Measurements from ENCODE around the gene ESRRG.

The ESRRG gene

GRCh38 chr1:216626394-216627067, 96.7 kb downstream of the ESRRG start:
- DNase-seq, result no peak

GRCh38 chr1:216621536-216621935, 101.7 kb downstream of the ESRRG start:
- no peak for DNase-seq

GRCh38 chr1:216617081-216617875, 106.0 kb downstream of the ESRRG start:
- DNase-seq, result no peak

- no peak for DNase-seq
Measured at GRCh38 chr1:216616425-216616824, 106.8 kb downstream of the ESRRG start.

- no peak for DNase-seq
Measured at GRCh38 chr1:216614011-216614934, 109.0 kb downstream of the ESRRG start.

DNA sequence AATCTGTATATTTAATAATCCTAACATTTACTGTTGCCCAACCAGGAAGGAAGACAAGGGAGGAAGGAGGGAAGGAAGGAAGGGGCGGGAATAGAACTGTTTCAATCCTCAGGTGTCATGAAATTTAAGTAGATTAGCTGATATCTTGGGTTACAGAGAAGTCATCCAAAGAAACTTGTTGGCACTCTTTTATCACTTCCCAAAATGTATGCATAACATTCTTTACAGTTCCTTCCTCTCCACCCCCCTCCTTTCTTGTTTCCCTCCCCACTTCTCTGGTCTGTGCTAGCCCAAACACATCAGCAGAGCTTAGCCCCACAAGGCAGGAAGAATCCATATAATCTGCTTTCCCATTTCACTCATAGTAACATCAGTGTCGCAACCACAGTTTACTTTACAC, 110.9 kb downstream of the ESRRG start:
- DNase-seq, result no peak

DNA sequence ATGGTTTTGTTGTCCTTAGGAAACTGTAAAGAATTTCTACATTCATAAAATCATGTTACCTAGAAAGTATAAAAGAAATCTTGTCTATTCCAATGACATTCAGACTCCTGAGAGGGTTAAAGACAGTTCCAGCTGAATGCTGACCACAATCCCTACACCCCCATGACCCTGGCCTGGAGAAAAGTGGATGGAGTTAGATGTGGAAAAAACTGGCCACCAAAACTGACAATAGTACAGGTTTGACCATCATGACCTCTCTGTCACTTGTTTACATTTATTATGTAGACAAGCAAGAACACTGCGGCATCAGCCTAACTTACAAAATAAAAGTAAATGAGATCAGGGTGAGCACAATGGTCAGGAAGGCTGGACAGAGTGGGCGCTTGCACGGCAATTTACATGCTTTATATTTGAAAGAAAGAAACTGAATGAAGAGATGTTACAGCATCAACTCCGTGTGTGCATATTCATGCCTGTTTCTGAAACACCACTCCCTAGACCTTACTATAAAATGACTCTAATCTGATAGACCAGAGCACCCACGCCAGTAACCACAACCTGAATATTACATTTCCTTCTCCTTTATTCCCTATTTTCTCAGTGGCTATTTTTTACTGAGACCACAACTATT, 116.0 kb downstream of the ESRRG start:
- DNase-seq, result no peak

- no peak for DNase-seq
Measured at GRCh38 chr1:216606047-216606637, 117.1 kb downstream of the ESRRG start.

- DNase-seq, result no peak
Measured at GRCh38 chr1:216604771-216605170, 118.5 kb downstream of the ESRRG start.

DNA sequence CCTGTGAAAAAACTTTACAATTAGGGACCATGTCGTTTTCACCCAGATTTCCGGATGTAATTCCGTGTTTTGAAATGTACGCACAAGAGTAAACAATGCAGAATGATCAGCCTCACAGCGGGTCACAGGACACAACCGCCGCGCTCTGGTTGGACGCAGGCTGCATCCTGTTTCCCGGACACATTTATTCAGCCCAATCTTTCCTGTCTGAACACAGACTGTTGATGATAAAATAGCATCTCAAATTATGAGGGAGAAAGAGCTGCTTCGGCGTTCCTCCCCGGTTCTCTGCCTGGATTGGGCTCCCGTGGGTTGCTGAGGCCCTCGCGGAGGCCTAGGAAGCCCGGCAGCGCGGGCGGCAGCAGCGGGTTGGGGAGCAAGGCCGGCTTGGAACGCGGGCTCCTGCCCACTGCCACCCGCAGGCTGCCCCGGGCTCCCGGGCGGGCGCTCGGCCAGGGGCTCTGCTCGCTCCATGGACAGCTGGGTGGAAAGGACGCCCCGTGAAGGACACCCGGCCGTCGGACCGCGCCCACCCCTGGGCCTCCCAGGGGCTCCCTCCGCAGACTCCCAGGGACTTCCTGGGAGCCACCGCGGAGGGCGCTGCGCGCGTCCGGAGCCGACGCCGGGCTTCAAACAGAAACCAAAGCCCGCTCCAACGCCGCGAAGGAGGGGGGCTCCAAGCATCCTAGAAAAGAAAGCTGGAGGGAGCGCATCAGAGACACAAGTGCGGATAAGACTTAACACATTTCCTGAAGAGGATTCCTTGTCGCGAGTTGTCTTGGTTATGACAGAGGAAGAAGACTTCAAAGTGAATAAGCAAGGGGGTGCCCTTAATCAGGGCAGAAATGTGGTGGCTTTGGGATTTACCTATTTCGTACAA, 122.3 kb downstream of the ESRRG start:
- DNase-seq, result no peak

DNA sequence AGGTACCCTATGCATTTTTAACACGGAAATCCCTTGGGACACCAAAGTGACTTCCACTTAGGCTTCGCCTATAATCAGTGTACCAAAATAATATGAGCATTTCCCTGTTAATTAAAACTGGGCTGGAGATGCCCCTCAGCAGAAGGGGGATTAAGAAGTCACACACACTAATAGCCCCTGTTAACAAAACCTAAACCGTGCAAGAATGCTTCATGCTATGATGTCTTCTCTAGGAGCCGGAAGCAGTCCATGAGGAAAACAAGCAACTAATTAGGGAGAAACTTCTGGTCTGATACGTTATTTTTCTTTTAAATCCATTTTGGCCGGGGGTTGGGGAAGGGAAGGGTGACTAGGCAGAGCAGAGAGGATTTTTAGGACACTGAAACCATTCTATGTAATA, 123.4 kb downstream of the ESRRG start:
- DNase-seq, result no peak

GRCh38 chr1:216598448-216598847, 124.8 kb downstream of the ESRRG start:
- DNase-seq, result no peak

- DNase-seq, result no peak
Measured at GRCh38 chr1:216596281-216596862, 126.9 kb downstream of the ESRRG start.

- DNase-seq, result no peak
Measured at GRCh38 chr1:216587715-216588114, 135.5 kb downstream of the ESRRG start.

GRCh38 chr1:216582151-216582550, 141.1 kb downstream of the ESRRG start:
- DNase-seq, result no peak

DNA sequence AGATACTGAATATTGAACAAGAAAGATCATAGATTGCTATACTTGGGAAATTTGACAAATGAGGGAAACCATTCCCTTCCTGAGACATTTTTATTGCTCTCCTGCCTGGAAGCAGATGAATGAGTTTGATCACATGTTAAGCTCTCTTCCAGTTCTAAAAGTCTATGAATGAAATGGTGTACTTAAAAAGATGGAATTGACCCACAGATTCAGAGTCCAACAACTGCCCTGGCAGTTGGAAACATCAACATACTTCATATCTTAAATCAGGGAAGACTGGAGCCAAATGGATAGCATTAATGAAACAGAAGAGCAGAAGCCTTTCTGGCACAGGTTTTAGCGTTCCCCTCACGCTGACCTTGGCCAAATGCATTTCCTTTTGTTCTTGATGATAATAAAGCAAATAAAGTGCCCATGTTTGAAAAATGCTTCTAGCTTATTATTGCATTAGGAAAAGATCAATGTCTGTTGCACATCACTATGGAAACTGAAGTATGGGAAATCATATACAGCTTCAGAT, 142.6 kb downstream of the ESRRG start:
- DNase-seq, result no peak

DNA sequence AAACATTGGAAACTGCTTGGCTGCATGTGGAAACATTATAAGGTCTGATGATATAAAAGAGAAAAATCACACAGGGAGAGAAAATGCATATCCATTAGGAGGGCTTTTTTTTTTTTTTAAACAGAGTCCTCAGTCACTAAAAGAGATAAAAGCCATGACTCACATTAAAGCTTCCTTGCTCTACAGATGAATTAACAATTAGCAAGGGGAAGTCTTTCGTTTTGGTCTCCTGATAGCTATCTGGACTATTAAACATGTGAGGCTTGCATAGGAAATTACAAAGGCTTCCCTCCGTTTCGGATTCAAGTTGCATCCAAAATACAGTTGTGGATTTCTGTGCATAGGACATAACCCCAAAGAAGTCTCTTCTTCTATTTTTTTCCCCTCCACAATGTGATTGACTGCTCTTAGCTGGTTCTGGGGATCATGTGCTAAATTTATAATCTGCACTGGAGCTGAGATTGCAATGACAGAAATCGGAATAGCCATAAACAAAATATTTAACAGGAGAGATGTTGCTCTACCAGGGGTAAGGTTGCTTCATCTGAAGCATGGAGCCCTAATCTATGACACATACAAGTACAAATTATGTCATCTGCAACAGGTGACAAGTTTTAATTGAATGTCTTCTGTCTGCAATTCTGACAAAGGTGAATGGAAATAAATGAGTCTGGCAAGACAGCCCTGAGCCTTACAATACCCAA, 146.8 kb downstream of the ESRRG start:
- DNase-seq, result no peak

- DNase-seq, result no peak
Measured at GRCh38 chr1:216566641-216567205, 156.5 kb downstream of the ESRRG start.

DNA sequence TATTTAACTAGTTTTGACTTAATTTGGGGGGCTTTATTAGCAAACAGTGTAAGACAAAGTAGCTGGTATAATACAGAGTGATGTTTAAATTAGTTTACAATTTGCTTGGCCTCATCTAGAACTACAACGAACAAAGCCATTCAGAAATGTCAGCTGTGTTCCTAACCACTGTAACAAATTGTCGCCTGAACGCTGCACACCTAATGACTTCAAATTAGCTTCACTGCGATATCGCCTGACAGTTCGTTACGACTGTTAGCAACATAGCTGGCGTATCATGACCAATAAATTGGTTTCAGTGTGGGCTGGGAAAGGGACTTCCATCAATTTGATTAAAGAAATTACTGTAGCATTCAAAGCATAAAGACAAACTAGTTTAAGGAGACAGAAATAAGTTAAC, 160.1 kb downstream of the ESRRG start:
- DNase-seq, result no peak

- no peak for DNase-seq
Measured at GRCh38 chr1:216562383-216562782, 160.8 kb downstream of the ESRRG start.

All from CD4-positive, alpha-beta T cell treated with Interleukin-15 for 1 hour (primary cell).